HG02678 (cell line): Measurements from ENCODE around the gene PTPRG.

Experiments
- ATAC-seq: cut with Tn5 transposase; IDR thresholded peaks from one replicate; pipeline ENCODE4 v1.9.1; 2021; ENCODE audit warnings: mild to moderate bottlenecking, moderate library complexity; ENCODE audit not compliant: unreplicated experiment

The PTPRG gene

GRCh38 chr3:62090066-62090465, 528.7 kb downstream of the PTPRG start:
- no peak for ATAC-seq

- no peak for ATAC-seq
Measured at GRCh38 chr3:62090519-62090918, 529.1 kb downstream of the PTPRG start.

GRCh38 chr3:62093025-62093424, 531.7 kb downstream of the PTPRG start:
- no peak for ATAC-seq

- no peak for ATAC-seq
Measured at GRCh38 chr3:62094461-62094860, 533.1 kb downstream of the PTPRG start.

- no peak for ATAC-seq
Measured at GRCh38 chr3:62095080-62095479, 533.7 kb downstream of the PTPRG start.

GRCh38 chr3:62095756-62096155, 534.4 kb downstream of the PTPRG start:
- no peak for ATAC-seq

- no peak for ATAC-seq
Measured at GRCh38 chr3:62096521-62096920, 535.1 kb downstream of the PTPRG start.

GRCh38 chr3:62097121-62097520, 535.8 kb downstream of the PTPRG start:
- no peak for ATAC-seq

GRCh38 chr3:62098646-62099365, 537.4 kb downstream of the PTPRG start:
- no peak for ATAC-seq

GRCh38 chr3:62100282-62100989, 539.1 kb downstream of the PTPRG start:
- ATAC-seq = no peak

GRCh38 chr3:62101488-62101887, 540.1 kb downstream of the PTPRG start:
- no peak for ATAC-seq

GRCh38 chr3:62103531-62103930, 542.2 kb downstream of the PTPRG start:
- ATAC-seq = no peak

- no peak for ATAC-seq
Measured at GRCh38 chr3:62109534-62109933, 548.2 kb downstream of the PTPRG start.

- no peak for ATAC-seq
Measured at GRCh38 chr3:62110443-62111225, 549.3 kb downstream of the PTPRG start.

GRCh38 chr3:62113092-62113491, 551.7 kb downstream of the PTPRG start:
- no peak for ATAC-seq

GRCh38 chr3:62114763-62115162, 553.4 kb downstream of the PTPRG start:
- no peak for ATAC-seq

- no peak for ATAC-seq
Measured at GRCh38 chr3:62117903-62118548, 556.7 kb downstream of the PTPRG start.

- no peak for ATAC-seq
Measured at GRCh38 chr3:62119139-62119538, 557.8 kb downstream of the PTPRG start.

- no peak for ATAC-seq
Measured at GRCh38 chr3:62122819-62123218, 561.4 kb downstream of the PTPRG start.

- no peak for ATAC-seq
Measured at GRCh38 chr3:62125380-62125779, 564.0 kb downstream of the PTPRG start.

- ATAC-seq = no peak
Measured at GRCh38 chr3:62127116-62127515, 565.7 kb downstream of the PTPRG start.
